K562 (cell line): ENCODE results near the gene TARS2. TPM values are rescaled to one million over a fixed set of nuclear protein-coding genes. Genes with fewer than 3 reads are reported as not detected.

Source experiments
- ATAC-seq: fragments of 200-7000 bp; cut with Tn5 transposase; 3 replicates; pipeline ENCODE4 v1.9.1; 2020; ENCODE audit warnings: moderate library complexity
- BruUV-seq: library from RNA; stranded (reverse); fragments of 400-500 nt; replicated peaks from 2 replicates; lab custom pipeline; 2021; lab: Mats Ljungman, UMichigan
- CTCF ChIA-PET: fragments of 300-600 bp; formaldehyde crosslinking; extraction: SDS; loops from one replicate; lab custom pipeline; 2021; ENCODE audit warnings: low intra/inter-chr PET ratio; lab: Yijun Ruan, JAX
- POLR2A ChIA-PET: fragments of 300-600, 350-650 bp; sonication (Branson Sonifier 250); formaldehyde crosslinking; extraction: SDS; loops from one replicate; lab custom pipeline; 2021; ENCODE audit warnings: antibody characterized with exemption, inconsistent platforms; lab: Yijun Ruan, JAX
- DNase-seq, 4 experiments: peaks; one replicate each; pipeline versions ENCODE4 v3.0.0 to v3.0.0-alpha.2; 2011 to 2018; ENCODE audit warnings: low spot score in 3 of 4, mixed read lengths in 3 of 4; ENCODE audit errors: extremely low read depth in 1 of 4
- FAIRE-seq: peaks from 2 replicates; lab custom pipeline; 2011; peaks lifted over from hg19 to GRCh38; lab: Jason Lieb, UNC
- H2AFZ ChIP-seq: 2 replicates; pipeline ENCODE4 v1.6.0; 2011; ENCODE audit warnings: low read depth, low read length, control low read depth, inconsistent platforms
- H3K27ac ChIP-seq: fragments of 200-600 bp; 3 replicates; pipeline ENCODE4 v1.8.0; 2011; ENCODE audit warnings: low read depth, mild to moderate bottlenecking, control low read depth, inconsistent platforms, low read length, moderate library complexity, mixed read lengths; ENCODE audit errors: extremely low read depth
- H3K27me3 ChIP-seq, 2 experiments: fragments of 300-600 bp in 1 of 2; 2 replicates in 1 of 2; 3 replicates in 1 of 2; pipeline versions ENCODE4 v1.6.0 to v1.8.0; 2011; ENCODE audit warnings: inconsistent platforms in 2 of 2, low read length in 2 of 2, mild to moderate bottlenecking in 1 of 2, mixed read lengths in 1 of 2, moderate library complexity in 1 of 2; ENCODE audit not compliant: control insufficient read depth in 2 of 2, insufficient read depth in 2 of 2
- H3K36me3 ChIP-seq: fragments of 300-600 bp; 3 replicates; pipeline ENCODE4 v1.8.0; 2011; ENCODE audit warnings: mild to moderate bottlenecking, low read length, inconsistent platforms; ENCODE audit not compliant: control insufficient read depth, insufficient read depth
- H3K4me1 ChIP-seq, 2 experiments: fragments of 200-600 bp in 1 of 2; replicated peaks in 1 of 2; 2 replicates in 1 of 2; 3 replicates in 1 of 2; pipeline versions ENCODE4 v1.5.1 to v1.8.0; 2011; ENCODE audit warnings: inconsistent platforms in 2 of 2, low read length in 2 of 2, mild to moderate bottlenecking in 1 of 2, mixed read lengths in 1 of 2, moderate library complexity in 1 of 2; ENCODE audit not compliant: control insufficient read depth in 2 of 2, insufficient read depth in 2 of 2
- H3K4me2 ChIP-seq: 2 replicates; pipeline ENCODE4 v1.6.1; 2011; ENCODE audit warnings: low read length, control low read depth, inconsistent platforms, mixed read lengths; ENCODE audit not compliant: insufficient read depth
- H3K4me3 ChIP-seq: fragments of 200-600 bp; sonication (generic), shearing (Covaris generic); 2 replicates; pipeline ENCODE4 v1.5.1; 2016; ENCODE audit warnings: control low read depth, inconsistent platforms
- H3K79me2 ChIP-seq: fragments of 200-600 bp; 3 replicates; pipeline ENCODE4 v1.8.0; 2011; ENCODE audit warnings: low read length, inconsistent platforms; ENCODE audit not compliant: control insufficient read depth, insufficient read depth
- H3K9ac ChIP-seq, 2 experiments: 2 replicates each; pipeline versions ENCODE4 v1.6.0 to v1.6.1; 2011; ENCODE audit warnings: low read depth in 2 of 2, low read length in 2 of 2, control low read depth in 1 of 2, inconsistent platforms in 1 of 2, mild to moderate bottlenecking in 1 of 2, mixed read lengths in 1 of 2; ENCODE audit not compliant: insufficient read depth in 1 of 2
- H3K9me1 ChIP-seq: one replicate; pipeline ENCODE4 v1.6.0; 2011; ENCODE audit warnings: inconsistent platforms, mild to moderate bottlenecking, low read length, moderate library complexity; ENCODE audit not compliant: control insufficient read depth, insufficient read depth
- H3K9me3 ChIP-seq: replicated peaks from 2 replicates; pipeline ENCODE4 v1.5.1; 2011; ENCODE audit warnings: low read depth, low read length, inconsistent platforms; ENCODE audit not compliant: control insufficient read depth, insufficient read depth
- H4K20me1 ChIP-seq: replicated peaks from 2 replicates; pipeline ENCODE4 v1.6.1; 2011; ENCODE audit warnings: low read length, inconsistent platforms, mixed read lengths; ENCODE audit not compliant: control insufficient read depth, insufficient read depth
- ARNT ChIP-seq, 2 experiments: fragments of 450-650 bp; IDR thresholded peaks; 2 replicates each; pipeline ENCODE4 v1.6.1; 2016; ENCODE audit warnings: mild to moderate bottlenecking in 1 of 2
- FOSL1 ChIP-seq: fragments of 200-800 bp; sonication (Bioruptor generic); conservative IDR thresholded peaks from 2 replicates; pipeline ENCODE4 v1.6.1; 2016; ENCODE audit warnings: missing genetic modification characterization, missing compliant biosample characterization
- GTF2F1 ChIP-seq: IDR thresholded peaks from 2 replicates; pipeline ENCODE4 v1.6.1; 2011; ENCODE audit warnings: low read depth, low read length, improper control_type of control experiment
- JUND ChIP-seq, 2 experiments: IDR thresholded peaks; 2 replicates in 1 of 2; 3 replicates in 1 of 2; pipeline ENCODE4 v1.6.1; 2011; ENCODE audit warnings: borderline replicate concordance in 2 of 2, low read depth in 2 of 2, low read length in 2 of 2, improper control_type of control experiment in 1 of 2, missing biosample characterization in 1 of 2, missing genetic modification characterization in 1 of 2, missing genetic modification reagents in 1 of 2
- MAFK ChIP-seq: IDR thresholded peaks from 2 replicates; pipeline ENCODE4 v1.6.1; 2011; ENCODE audit warnings: low read length, improper control_type of control experiment
- NR2C1 ChIP-seq, 2 experiments: fragments of 450-650 bp; IDR thresholded peaks; 2 replicates each; pipeline ENCODE4 v1.6.1; 2017; ENCODE audit warnings: mild to moderate bottlenecking in 2 of 2, antibody characterized with exemption in 1 of 2, inconsistent platforms in 1 of 2, missing compliant biosample characterization in 1 of 2, missing genetic modification characterization in 1 of 2
- OTX1 ChIP-seq: fragments of 450-650 bp; formaldehyde crosslinking; IDR thresholded peaks from 2 replicates; pipeline ENCODE4 v1.4.0; 2022; ENCODE audit warnings: mild to moderate bottlenecking
- POLR2A ChIP-seq: fragments of 450-650 bp; conservative IDR thresholded peaks from 2 replicates; pipeline ENCODE4 v1.6.1; 2016
- ZNF263 ChIP-seq: sonication (generic); formaldehyde crosslinking; IDR thresholded peaks from 2 replicates; pipeline ENCODE4 v1.8.0; 2022; ENCODE audit warnings: mild to moderate bottlenecking, missing genetic modification reagents, borderline replicate concordance
- ZNF384 ChIP-seq: IDR thresholded peaks from 2 replicates; pipeline ENCODE4 v1.6.1; 2012; ENCODE audit warnings: low read depth, low read length, improper control_type of control experiment
- WGBS: fragments of 100-300 bp; shearing (Covaris generic); methylation state at CpG from one replicate; pipeline ENCODE4 v1.1.6; 2016; ENCODE audit warnings: low coverage, mixed read lengths; ENCODE audit not compliant: insufficient coverage; ENCODE audit errors: missing lambda C conversion rate; 5-methylcytosine and 5-hydroxymethylcytosine counted together
- in situ Hi-C: fragments of 300-500 bp; cut with MboI; formaldehyde crosslinking; loops from 4 replicates; pipeline ENCODE4 v1.15.0; 2018; ENCODE audit warnings: inconsistent platforms, mixed read lengths
- intact Hi-C: fragments of 100-400 bp; cut with micrococcal nuclease; formaldehyde crosslinking; loops from 2 replicates; pipeline ENCODE4 v1.14.2; 2022
- polyA plus RNA-seq, 8 experiments: library from polyadenylated mRNA; depleted of rRNA in 4 of 8; stranded (reverse) in 5 of 8; unstranded in 3 of 8; fragments of >200 nt; fragmentation: Nextera tagmentation in 2 of 8; fragmentation: Illumina TruSeq in 1 of 8; extraction: Ambion mirVana in 2 of 8; extraction: Trizol in 1 of 8; gene quantifications; 2 replicates each; pipeline versions ENCODE4 v1.2.1 to v1.2.3, GENCODE V29; 2011 to 2014; ENCODE audit warnings: inconsistent platforms in 1 of 8, missing spikeins in 1 of 8
- total RNA-seq, 7 experiments: library from RNA; depleted of rRNA in 6 of 7; stranded (reverse); fragments of >200 nt in 6 of 7; fragmentation: Illumina TruSeq in 2 of 7; extraction: Trizol in 2 of 7; gene quantifications; 2 replicates each; pipeline versions ENCODE4 v1.2.1 to v1.2.3, GENCODE V29; 2011 to 2021; ENCODE audit warnings: low replicate concordance in 1 of 7
- TF ChIP-seq, protein P1 (sequence below): fragments of 450-650 bp; IDR thresholded peaks from 2 replicates; pipeline ENCODE4 v1.6.1; 2017; ENCODE audit warnings: antibody characterized with exemption, mild to moderate bottlenecking
- TF ChIP-seq, protein P2 (sequence below), 2 experiments: fragments of 450-650 bp in 1 of 2; sonication (generic) in 1 of 2; formaldehyde crosslinking; conservative IDR thresholded peaks; 2 replicates each; pipeline versions ENCODE4 v1.4.0 to v1.8.1; 2020 to 2022; ENCODE audit warnings: mild to moderate bottlenecking in 1 of 2, missing genetic modification reagents in 1 of 2

TARS2 gene
- total and polyA plus RNA-seq, 9 of the 15 experiments (the other 6 are each of a cell fraction or from before 2014, with no cell fraction given), result 17.0 to 64.2 (median 39.4) TPM

DNA sequence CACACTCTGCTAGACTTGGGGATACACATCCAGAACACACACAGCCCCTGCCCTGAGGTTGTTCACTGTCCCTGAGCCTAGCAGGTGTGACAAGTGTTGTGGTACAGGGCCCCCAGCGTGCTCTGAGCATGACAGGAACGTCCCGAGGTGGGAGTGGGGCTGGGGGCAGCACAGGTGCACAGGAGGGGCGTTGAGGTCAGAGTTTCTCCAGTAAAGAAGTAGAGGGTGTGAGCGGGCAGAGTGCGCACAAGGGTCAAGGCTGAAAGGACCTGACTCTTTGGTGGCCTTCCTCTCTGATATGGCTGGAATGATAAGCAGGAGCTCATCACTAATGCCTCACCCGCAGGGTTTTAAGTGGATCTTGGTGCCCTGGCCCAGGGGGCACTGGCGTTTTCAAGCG, 27.0 kb downstream of the TARS2 start (continued):
- TF ChIP-seq, protein P1, sequence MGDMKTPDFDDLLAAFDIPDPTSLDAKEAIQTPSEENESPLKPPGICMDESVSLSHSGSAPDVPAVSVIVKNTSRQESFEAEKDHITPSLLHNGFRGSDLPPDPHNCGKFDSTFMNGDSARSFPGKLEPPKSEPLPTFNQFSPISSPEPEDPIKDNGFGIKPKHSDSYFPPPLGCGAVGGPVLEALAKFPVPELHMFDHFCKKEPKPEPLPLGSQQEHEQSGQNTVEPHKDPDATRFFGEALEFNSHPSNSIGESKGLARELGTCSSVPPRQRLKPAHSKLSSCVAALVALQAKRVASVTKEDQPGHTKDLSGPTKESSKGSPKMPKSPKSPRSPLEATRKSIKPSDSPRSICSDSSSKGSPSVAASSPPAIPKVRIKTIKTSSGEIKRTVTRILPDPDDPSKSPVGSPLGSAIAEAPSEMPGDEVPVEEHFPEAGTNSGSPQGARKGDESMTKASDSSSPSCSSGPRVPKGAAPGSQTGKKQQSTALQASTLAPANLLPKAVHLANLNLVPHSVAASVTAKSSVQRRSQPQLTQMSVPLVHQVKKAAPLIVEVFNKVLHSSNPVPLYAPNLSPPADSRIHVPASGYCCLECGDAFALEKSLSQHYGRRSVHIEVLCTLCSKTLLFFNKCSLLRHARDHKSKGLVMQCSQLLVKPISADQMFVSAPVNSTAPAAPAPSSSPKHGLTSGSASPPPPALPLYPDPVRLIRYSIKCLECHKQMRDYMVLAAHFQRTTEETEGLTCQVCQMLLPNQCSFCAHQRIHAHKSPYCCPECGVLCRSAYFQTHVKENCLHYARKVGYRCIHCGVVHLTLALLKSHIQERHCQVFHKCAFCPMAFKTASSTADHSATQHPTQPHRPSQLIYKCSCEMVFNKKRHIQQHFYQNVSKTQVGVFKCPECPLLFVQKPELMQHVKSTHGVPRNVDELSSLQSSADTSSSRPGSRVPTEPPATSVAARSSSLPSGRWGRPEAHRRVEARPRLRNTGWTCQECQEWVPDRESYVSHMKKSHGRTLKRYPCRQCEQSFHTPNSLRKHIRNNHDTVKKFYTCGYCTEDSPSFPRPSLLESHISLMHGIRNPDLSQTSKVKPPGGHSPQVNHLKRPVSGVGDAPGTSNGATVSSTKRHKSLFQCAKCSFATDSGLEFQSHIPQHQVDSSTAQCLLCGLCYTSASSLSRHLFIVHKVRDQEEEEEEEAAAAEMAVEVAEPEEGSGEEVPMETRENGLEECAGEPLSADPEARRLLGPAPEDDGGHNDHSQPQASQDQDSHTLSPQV, result 0 out of 2 replicates have a peak, but pooled peaks have one; percentile 34
- TF ChIP-seq ZNF263, result no peak
- TF ChIP-seq, protein P2, sequence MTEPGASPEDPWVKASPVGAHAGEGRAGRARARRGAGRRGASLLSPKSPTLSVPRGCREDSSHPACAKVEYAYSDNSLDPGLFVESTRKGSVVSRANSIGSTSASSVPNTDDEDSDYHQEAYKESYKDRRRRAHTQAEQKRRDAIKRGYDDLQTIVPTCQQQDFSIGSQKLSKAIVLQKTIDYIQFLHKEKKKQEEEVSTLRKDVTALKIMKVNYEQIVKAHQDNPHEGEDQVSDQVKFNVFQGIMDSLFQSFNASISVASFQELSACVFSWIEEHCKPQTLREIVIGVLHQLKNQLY (CRISPR knock-in tag; conservative IDR thresholded peaks at IDR 0.05), result no peak

DNA sequence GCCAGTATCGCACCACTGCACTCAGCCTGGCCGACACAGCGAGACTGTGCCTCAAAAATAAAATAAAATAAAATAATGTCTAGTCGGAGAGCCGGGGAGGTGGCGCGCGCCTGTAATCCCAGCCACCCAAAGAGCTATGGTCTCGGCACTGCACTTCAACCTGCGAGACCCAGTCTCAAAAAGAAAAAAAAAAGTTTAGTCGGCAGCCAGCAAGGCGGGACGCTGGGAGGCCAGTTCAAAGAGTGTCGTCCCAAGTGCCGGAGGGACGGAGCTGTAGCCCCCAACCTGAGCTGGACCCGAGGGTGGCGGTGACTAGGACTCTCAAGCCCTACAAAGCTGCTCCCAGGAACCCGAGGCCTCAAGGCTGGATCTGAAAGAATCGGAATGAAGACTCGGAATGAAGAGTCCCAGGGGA, 27.7 kb downstream of the TARS2 start:
- H3K27me3 ChIP-seq, result no peaks in the 10 kb centered on the region
- intact Hi-C loops, result loop anchor here (1.0 to 5.0 kb wide), 2 partner anchors 28 to 53 kb away; partner anchors contain the start of gene TARS2
- DNase-seq (no peak), ATAC-seq (peak; percentile 21), FAIRE-seq (no peak)
- WGBS, result 24% methylated on average over 20 of the region's 21 CpGs
- H3K4me1 ChIP-seq, result peaks cover 34 to 42% of the 10 kb centered on the region in 2 experiments; a peak in 4 of 5 replicates
- peak overlapping the region; percentile 43 for H3K4me3 ChIP-seq
- no peaks in the 10 kb centered on the region for H4K20me1 ChIP-seq
- peak overlapping the region; percentile 82 to 98 for H3K9ac ChIP-seq
- POLR2A ChIA-PET, result interaction anchor here (0.6 to 2.9 kb wide), 7 partner anchors 10 to 169 kb away, joined by 4 to 18 read pairs (median 8); no protein-coding TSS in a partner anchor
- H3K27ac ChIP-seq, result peak overlapping the region; percentile 83
- peaks cover 34% of the 10 kb centered on the region; the same call in 2 of the 3 replicates for H3K36me3 ChIP-seq
- no peaks in the 10 kb centered on the region for H3K9me3 ChIP-seq
- TSS peak; percentile 98 for BruUV-seq
- H3K9me1 ChIP-seq, result no peaks in the 10 kb centered on the region
- in situ Hi-C loops, result no loop called here
- peak overlapping the region; percentile 86 for H3K4me2 ChIP-seq
- CTCF ChIA-PET, result no interaction called here
- H3K79me2 ChIP-seq, result peaks cover 13% of the 10 kb centered on the region; the same call in 1 of the 3 replicates
- peak overlapping the region; percentile 97 for H2AFZ ChIP-seq
- peak; percentile 55 for TF ChIP-seq ZNF384
- TF ChIP-seq JUND (IDR thresholded peaks at IDR 0.05; ENCODE audit: borderline replicate concordance, low read depth, low read length), result no peak
- 0 out of 3 replicates have a peak, but pooled peaks have one; percentile 9 for TF ChIP-seq JUND (tag; IDR thresholded peaks at IDR 0.05; ENCODE audit: borderline replicate concordance, low read depth, low read length)
- no peak for TF ChIP-seq OTX1
- TF ChIP-seq MAFK, result no peak
- 0 out of 2 replicates have a peak, but pooled peaks have one; percentile 7 for TF ChIP-seq GTF2F1
- no peak for TF ChIP-seq POLR2A
- TF ChIP-seq FOSL1 (tag), result no peak
- no peak for TF ChIP-seq NR2C1 (IDR thresholded peaks at IDR 0.05)
- TF ChIP-seq NR2C1 (tag; IDR thresholded peaks at IDR 0.05), result no peak
- 0 out of 4 replicates have a peak, but pooled peaks of 1 of the 2 experiments have one; percentile 33 for TF ChIP-seq ARNT (IDR thresholded peaks at IDR 0.05)
